OCI-LY3 (cell line): ENCODE results near the gene KLK12.

ENCODE experiments used
- CTCF ChIP-seq: fragments of 200-600, 300-600 bp; sonication (generic); IDR thresholded peaks from 2 replicates; pipeline ENCODE4 v1.5.1; 2014; ENCODE audit warnings: antibody characterized with exemption, low read length, low read depth
- EZH2phosphoT487 ChIP-seq: fragments of 200-600 bp; shearing (Covaris generic); IDR thresholded peaks from 2 replicates; pipeline ENCODE4 v1.6.1; 2018; ENCODE audit warnings: antibody characterized with exemption, mixed run types, low read depth

DNA sequence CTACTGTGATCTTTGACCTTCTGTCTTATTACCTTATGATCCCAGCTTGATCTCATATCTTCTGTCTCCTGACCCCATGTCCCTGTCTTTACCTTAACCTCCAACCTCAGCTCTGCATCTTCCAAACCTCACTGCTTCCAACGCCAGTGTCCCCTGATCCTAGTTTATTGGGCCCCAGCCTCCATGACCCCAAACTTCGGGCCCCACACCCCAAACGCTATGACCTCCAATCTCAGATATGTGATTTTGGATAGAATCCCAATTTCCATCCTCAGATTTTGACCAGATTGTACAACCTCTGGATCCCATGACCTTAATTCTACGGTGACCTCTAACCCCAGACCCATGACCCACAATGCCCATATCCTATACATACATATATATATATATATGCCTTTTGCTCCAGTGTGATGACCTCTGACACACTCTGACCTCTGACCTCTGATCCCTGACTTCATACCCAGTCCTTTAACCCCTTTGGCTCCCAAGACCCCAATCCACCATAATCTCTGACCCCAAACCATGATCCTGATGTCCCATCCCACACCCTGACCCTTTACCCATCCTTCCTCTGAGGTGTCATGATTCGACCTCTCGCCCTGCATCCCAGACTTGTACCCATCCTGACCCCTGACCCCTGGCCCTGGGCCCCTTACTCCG lies 3.5 kb downstream of the KLK12 start:
- TF ChIP-seq EZH2phosphoT487 (no peak), CTCF (no peak)
